ENCODE measurements around the gene VRK1. TPM values are rescaled to one million over a fixed set of nuclear protein-coding genes. Genes with fewer than 3 reads are reported as not detected.

The VRK1 gene
- total RNA-seq, 2 experiments from 2014 or later, result 97.5 to 97.9 TPM

- TF ChIP-seq EZH2phosphoT487 (IDR thresholded peaks at IDR 0.05; ENCODE audit: borderline replicate concordance, low read depth, low read length) (no peak), CTCF (conservative IDR thresholded peaks at IDR 0.05; ENCODE audit: low read length) (no peak)
- H3K9me3 ChIP-seq (ENCODE audit: low read length), result peaks cover 29% of the 10 kb centered on the region
- ChIA-PET POLR2A (interaction anchor here (0.5 to 1.8 kb wide), 4 partner anchors 13 to 30 kb away, joined by 3 to 5 read pairs (median 4); no protein-coding TSS in a partner anchor), CTCF (ENCODE audit: unreplicated experiment) (no interaction called here)
- H3K9me2 ChIP-seq (ENCODE audit: insufficient read depth, low read length), result no peaks in the 10 kb centered on the region
- peaks cover 14% of the 10 kb centered on the region for H4K20me1 ChIP-seq (ENCODE audit: insufficient read depth, low read length)
- no peak overlapping the region for H3K4me3 ChIP-seq (ENCODE audit: low read depth, low read length, poor library complexity, severe bottlenecking)
- H3K79me2 ChIP-seq (ENCODE audit: insufficient read depth, low read depth, low read length), result peaks cover 70% of the 10 kb centered on the region
- H3K36me3 ChIP-seq (ENCODE audit: insufficient read depth, low read length), result peaks cover 89% of the 10 kb centered on the region
- no peak for DNase-seq (ENCODE audit: low spot score)
- intact Hi-C loops (cut with micrococcal nuclease; ENCODE audit: unreplicated experiment), result no loop called here
- H2AFZ ChIP-seq (ENCODE audit: low read length), result no peak overlapping the region
- no peak overlapping the region for H3K27ac ChIP-seq (ENCODE audit: low read depth, low read length, poor library complexity, severe bottlenecking)
- BruUV-seq (replicated peaks), result no TSS peak
- no peaks in the 10 kb centered on the region for H3K4me1 ChIP-seq (ENCODE audit: insufficient read depth, low read length, poor library complexity, severe bottlenecking)
- H3K4me2 ChIP-seq (ENCODE audit: low read length), result no peak overlapping the region
Observed at GRCh38 chr14:96832351-96832750, 35.2 kb downstream of the VRK1 start.

GRCh38 chr14:96838449-96838848 is 41.3 kb downstream of the VRK1 start:
- H3K4me1 ChIP-seq (ENCODE audit: insufficient read depth, low read length, poor library complexity, severe bottlenecking), result no peaks in the 10 kb centered on the region
- DNase-seq (ENCODE audit: low spot score), result no peak
- peaks cover 35% of the 10 kb centered on the region; the same call in 1 of the 2 replicates for H3K79me2 ChIP-seq (ENCODE audit: insufficient read depth, low read depth, low read length)
- H2AFZ ChIP-seq (ENCODE audit: low read length), result no peak overlapping the region
- CTCF ChIA-PET (ENCODE audit: unreplicated experiment), result no interaction called here
- no peak overlapping the region for H3K4me2 ChIP-seq (ENCODE audit: low read length)
- POLR2A ChIA-PET, result interaction anchor here (0.6 to 0.9 kb wide), 2 partner anchors 41 to 342 kb away, joined by 3 read pairs; partner anchors contain the start of gene VRK1
- H4K20me1 ChIP-seq (ENCODE audit: insufficient read depth, low read length), result no peaks in the 10 kb centered on the region; the same call in 1 of the 2 replicates
- H3K36me3 ChIP-seq (ENCODE audit: insufficient read depth, low read length), result peaks cover 98% of the 10 kb centered on the region
- no peak overlapping the region for H3K4me3 ChIP-seq (ENCODE audit: low read depth, low read length, poor library complexity, severe bottlenecking)
- BruUV-seq (replicated peaks), result no TSS peak
- intact Hi-C loops (cut with micrococcal nuclease; ENCODE audit: unreplicated experiment), result no loop called here
- no peaks in the 10 kb centered on the region for H3K9me3 ChIP-seq (ENCODE audit: low read length)
- no peaks in the 10 kb centered on the region for H3K9me2 ChIP-seq (ENCODE audit: insufficient read depth, low read length)
- H3K27ac ChIP-seq (ENCODE audit: low read depth, low read length, poor library complexity, severe bottlenecking), result no peak overlapping the region
- no peak for TF ChIP-seq CTCF (conservative IDR thresholded peaks at IDR 0.05; ENCODE audit: low read length)
- no peak for TF ChIP-seq EZH2phosphoT487 (IDR thresholded peaks at IDR 0.05; ENCODE audit: borderline replicate concordance, low read depth, low read length)

- Histone ChIP-seq H4K20me1 (ENCODE audit: insufficient read depth, low read length) (no peaks in the 10 kb centered on the region), H3K27ac (ENCODE audit: low read depth, low read length, poor library complexity, severe bottlenecking) (no peak overlapping the region), H3K4me1 (ENCODE audit: insufficient read depth, low read length, poor library complexity, severe bottlenecking) (no peaks in the 10 kb centered on the region), H3K4me2 (ENCODE audit: low read length) (no peak overlapping the region), H3K9me2 (ENCODE audit: insufficient read depth, low read length) (no peaks in the 10 kb centered on the region), H2AFZ (ENCODE audit: low read length) (no peak overlapping the region), H3K36me3 (ENCODE audit: insufficient read depth, low read length) (peaks cover 98% of the 10 kb centered on the region), H3K9me3 (ENCODE audit: low read length) (no peaks in the 10 kb centered on the region), H3K4me3 (ENCODE audit: low read depth, low read length, poor library complexity, severe bottlenecking) (no peak overlapping the region), H3K79me2 (ENCODE audit: insufficient read depth, low read depth, low read length) (peaks cover 27% of the 10 kb centered on the region; the same call in 1 of the 2 replicates)
- TF ChIP-seq EZH2phosphoT487 (IDR thresholded peaks at IDR 0.05; ENCODE audit: borderline replicate concordance, low read depth, low read length), result no peak
- TF ChIP-seq CTCF (conservative IDR thresholded peaks at IDR 0.05; ENCODE audit: low read length), result no peak
- no peak for DNase-seq (ENCODE audit: low spot score)
- POLR2A ChIA-PET, result no interaction called here
- CTCF ChIA-PET (ENCODE audit: unreplicated experiment), result no interaction called here
- TSS peak; percentile 20 for BruUV-seq (replicated peaks)
- intact Hi-C loops (cut with micrococcal nuclease; ENCODE audit: unreplicated experiment), result no loop called here
Observed at GRCh38 chr14:96839251-96839650, 42.1 kb downstream of the VRK1 start.
